ENCODE results near the gene NOL12.

- no peak for TF ChIP-seq CTCF (IDR thresholded peaks at IDR 0.05)
- TF ChIP-seq POLR2AphosphoS5 (IDR thresholded peaks at IDR 0.05; ENCODE audit: low read depth, low read length) = no peak
- TF ChIP-seq TCF7L2 (IDR thresholded peaks at IDR 0.05; ENCODE audit: low read depth, low read length) = no peak
Measured at GRCh38 chr22:37655252-37655563, 30.9 kb upstream of the NOL12 start.

All from Panc1 (cell line).